Measurements from ENCODE around the gene IKZF1. TPM values are rescaled to one million over a fixed set of nuclear protein-coding genes. Genes with fewer than 3 reads are reported as not detected.

The IKZF1 gene
- total RNA-seq, 6 experiments from 2014 or later, result not detected

- Mint-ChIP-seq H3K9me3 (no peaks in the 10 kb centered on the region), H3K4me3 (no peak overlapping the region), H3K4me1 (ENCODE audit: low read depth) (no peaks in the 10 kb centered on the region), H3K36me3 (ENCODE audit: low read depth) (no peaks in the 10 kb centered on the region), H3K27me3 (ENCODE audit: insufficient read depth) (no peaks in the 10 kb centered on the region; the same call in 1 of the 2 replicates), H3K27ac (no peak overlapping the region)
- no peak for DNase-seq
- TF ChIP-seq CTCF (IDR thresholded peaks at IDR 0.05), result no peak
These were observed 25.3 kb downstream of the IKZF1 start for GRCh38 chr7:50329775-50330174.

DNA sequence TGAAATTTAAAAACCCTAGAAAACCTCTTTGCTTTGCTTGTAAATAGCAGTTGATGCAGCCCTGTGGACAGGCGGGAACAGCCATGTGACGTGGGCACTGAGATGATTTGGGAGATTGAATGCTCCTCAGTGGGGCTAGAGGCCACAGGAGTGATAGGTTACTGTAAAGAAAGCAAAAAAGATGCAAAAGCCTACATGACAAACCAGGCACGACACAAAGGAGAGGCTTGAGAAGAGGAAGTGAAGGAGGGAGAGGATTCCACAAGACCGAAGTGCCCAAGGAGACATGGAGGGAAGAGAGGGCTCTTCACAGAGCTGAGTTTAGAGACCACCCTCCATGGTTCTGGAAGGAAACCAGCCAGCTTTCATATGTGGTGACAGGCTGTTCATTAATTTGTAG, 25.7 kb downstream of the IKZF1 start:
- no peak for DNase-seq
- H3K36me3 Mint-ChIP-seq (ENCODE audit: low read depth), result no peaks in the 10 kb centered on the region
- H3K4me1 Mint-ChIP-seq (ENCODE audit: low read depth), result no peaks in the 10 kb centered on the region
- no peak overlapping the region for H3K27ac Mint-ChIP-seq
- H3K4me3 Mint-ChIP-seq, result no peak overlapping the region
- no peaks in the 10 kb centered on the region; the same call in 1 of the 2 replicates for H3K27me3 Mint-ChIP-seq (ENCODE audit: insufficient read depth)
- H3K9me3 Mint-ChIP-seq, result no peaks in the 10 kb centered on the region
- no peak for TF ChIP-seq CTCF (IDR thresholded peaks at IDR 0.05)

DNA sequence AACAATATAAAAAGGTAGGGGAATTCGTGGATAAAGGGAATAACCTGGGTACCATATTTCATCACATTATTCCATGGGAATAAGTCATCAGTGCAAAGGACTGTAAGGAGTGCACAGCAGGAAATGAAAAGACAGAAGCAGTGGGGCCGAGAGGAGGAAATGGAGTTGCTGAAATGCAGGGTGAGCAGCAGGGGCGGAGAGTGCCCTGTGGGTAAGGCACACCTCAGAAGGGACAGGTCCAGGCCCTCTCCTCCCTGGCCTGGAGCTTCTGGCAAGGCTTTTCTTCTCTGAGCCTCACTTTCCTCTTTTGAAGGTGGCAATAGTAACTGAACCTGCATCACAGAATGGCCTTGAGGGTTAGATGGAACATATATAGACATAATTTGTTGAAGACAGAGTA, 26.2 kb downstream of the IKZF1 start:
- no peak for TF ChIP-seq CTCF (IDR thresholded peaks at IDR 0.05)
- no peaks in the 10 kb centered on the region for H3K4me1 Mint-ChIP-seq (ENCODE audit: low read depth)
- no peaks in the 10 kb centered on the region for H3K36me3 Mint-ChIP-seq (ENCODE audit: low read depth)
- no peaks in the 10 kb centered on the region for H3K9me3 Mint-ChIP-seq
- H3K27ac Mint-ChIP-seq, result no peak overlapping the region
- H3K4me3 Mint-ChIP-seq, result no peak overlapping the region
- no peaks in the 10 kb centered on the region; the same call in 1 of the 2 replicates for H3K27me3 Mint-ChIP-seq (ENCODE audit: insufficient read depth)
- DNase-seq, result no peak

- no peak overlapping the region for H3K27ac Mint-ChIP-seq
- no peak overlapping the region for H3K4me3 Mint-ChIP-seq
- no peaks in the 10 kb centered on the region for H3K36me3 Mint-ChIP-seq (ENCODE audit: low read depth)
- no peak for TF ChIP-seq CTCF (IDR thresholded peaks at IDR 0.05)
- H3K27me3 Mint-ChIP-seq (ENCODE audit: insufficient read depth), result no peaks in the 10 kb centered on the region; the same call in 1 of the 2 replicates
- H3K4me1 Mint-ChIP-seq (ENCODE audit: low read depth), result no peaks in the 10 kb centered on the region
- no peak for DNase-seq
- no peaks in the 10 kb centered on the region for H3K9me3 Mint-ChIP-seq
These were observed 27.2 kb downstream of the IKZF1 start for GRCh38 chr7:50331564-50332208.

DNA sequence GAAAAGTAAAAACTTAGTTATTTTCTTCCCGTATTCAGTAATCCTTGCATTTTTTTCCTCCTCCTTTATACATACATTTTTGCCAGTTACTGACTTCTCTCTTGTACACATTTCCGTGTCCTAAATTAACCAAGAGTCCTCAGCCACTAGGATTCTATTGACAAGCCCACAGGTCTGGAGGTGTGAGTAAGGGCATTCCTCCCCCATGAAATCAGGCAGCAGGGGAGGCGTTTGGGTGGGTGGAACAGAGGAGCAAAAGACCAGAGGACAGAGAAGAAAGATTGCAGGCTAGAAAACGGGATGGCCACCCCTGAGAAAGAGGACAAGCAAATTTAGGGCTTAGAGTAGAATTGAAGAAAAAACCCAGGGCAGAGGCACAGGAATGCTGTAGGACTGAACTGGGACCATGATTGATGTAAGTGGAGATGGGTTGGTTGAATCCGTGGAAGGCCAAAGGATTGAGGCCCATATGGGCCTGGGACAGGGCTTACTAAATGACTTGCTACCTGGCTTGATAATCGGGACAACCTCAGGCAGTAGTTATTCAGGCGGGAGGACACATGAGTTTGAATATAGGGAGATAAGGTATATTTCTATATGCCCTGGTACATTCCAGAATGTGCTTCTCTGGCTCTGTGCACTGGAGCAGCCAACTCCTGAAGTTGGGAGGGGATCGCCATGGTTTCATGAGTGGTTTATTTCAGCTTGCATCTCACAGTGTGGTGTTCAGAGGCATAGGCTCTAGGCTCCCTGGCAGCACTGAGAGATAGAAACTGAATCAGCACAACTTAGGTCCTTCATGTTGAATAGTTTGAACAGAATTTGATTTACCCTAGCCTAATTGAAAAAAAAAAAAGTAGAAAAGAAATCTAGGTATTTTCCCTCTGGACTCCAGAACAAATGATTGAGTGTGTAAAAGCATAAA, 28.0 kb downstream of the IKZF1 start:
- no peak for DNase-seq

More for the DNA sequence above, 28.0 kb downstream of the IKZF1 start:
- no peak overlapping the region for H3K4me3 Mint-ChIP-seq
- no peak for TF ChIP-seq CTCF (IDR thresholded peaks at IDR 0.05)
- no peaks in the 10 kb centered on the region; the same call in 1 of the 2 replicates for H3K27me3 Mint-ChIP-seq (ENCODE audit: insufficient read depth)
- no peaks in the 10 kb centered on the region for H3K36me3 Mint-ChIP-seq (ENCODE audit: low read depth)
- no peaks in the 10 kb centered on the region for H3K4me1 Mint-ChIP-seq (ENCODE audit: low read depth)
- H3K27ac Mint-ChIP-seq, result no peak overlapping the region
- H3K9me3 Mint-ChIP-seq, result no peaks in the 10 kb centered on the region

All from HFFc6 (cell line).